ENCODE measurements around the gene TMEM108.

DNA sequence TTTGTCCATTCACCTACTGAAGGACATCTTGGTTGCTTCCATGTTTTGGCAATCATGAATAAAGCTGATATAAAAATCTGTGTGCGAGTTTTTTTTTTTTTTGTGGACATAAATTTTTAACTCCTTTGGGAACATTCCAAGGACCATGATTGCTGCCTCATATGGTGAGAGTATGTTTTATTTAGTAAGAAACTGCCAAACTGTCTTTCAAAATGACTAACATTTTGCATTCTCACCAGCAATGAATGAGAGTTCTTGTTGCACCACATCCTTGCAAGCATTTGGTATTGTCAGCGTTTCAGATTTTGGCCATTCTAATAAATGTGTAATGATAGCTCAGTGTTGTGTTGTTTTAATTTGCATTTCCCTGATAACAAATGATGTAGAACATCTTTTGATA, 12.7 kb downstream of the TMEM108 start:
- no peak for TF ChIP-seq EZH2 (IDR thresholded peaks at IDR 0.05; ENCODE audit: low read length, missing control alignments)
- TF ChIP-seq, protein P1, sequence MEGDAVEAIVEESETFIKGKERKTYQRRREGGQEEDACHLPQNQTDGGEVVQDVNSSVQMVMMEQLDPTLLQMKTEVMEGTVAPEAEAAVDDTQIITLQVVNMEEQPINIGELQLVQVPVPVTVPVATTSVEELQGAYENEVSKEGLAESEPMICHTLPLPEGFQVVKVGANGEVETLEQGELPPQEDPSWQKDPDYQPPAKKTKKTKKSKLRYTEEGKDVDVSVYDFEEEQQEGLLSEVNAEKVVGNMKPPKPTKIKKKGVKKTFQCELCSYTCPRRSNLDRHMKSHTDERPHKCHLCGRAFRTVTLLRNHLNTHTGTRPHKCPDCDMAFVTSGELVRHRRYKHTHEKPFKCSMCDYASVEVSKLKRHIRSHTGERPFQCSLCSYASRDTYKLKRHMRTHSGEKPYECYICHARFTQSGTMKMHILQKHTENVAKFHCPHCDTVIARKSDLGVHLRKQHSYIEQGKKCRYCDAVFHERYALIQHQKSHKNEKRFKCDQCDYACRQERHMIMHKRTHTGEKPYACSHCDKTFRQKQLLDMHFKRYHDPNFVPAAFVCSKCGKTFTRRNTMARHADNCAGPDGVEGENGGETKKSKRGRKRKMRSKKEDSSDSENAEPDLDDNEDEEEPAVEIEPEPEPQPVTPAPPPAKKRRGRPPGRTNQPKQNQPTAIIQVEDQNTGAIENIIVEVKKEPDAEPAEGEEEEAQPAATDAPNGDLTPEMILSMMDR (conservative IDR thresholded peaks at IDR 0.05 in 1 of 2, IDR thresholded peaks at IDR 0.05 in 1 of 2; ENCODE audit: low read depth in 1 of 2, low read length in 2 of 2), result no peak
